Cardiac fibroblast (primary cell): Measurements from ENCODE around the gene PPP1R27.
A peak's percentile ranks its signal among the peaks of the same experiment; 100 is the strongest.

Experiments
- DNase-seq, 2 donors: peaks; one replicate each; pipeline versions ENCODE4 v3.0.0 to v3.0.0-alpha.2; 2010; ENCODE audit warnings: low read depth in 2 of 2
- H3K4me3 ChIP-seq, 2 donors: replicated peaks in 1 of 2; 1 replicate in 1 of 2; 2 replicates in 1 of 2; pipeline ENCODE4 v1.5.1; 2011; ENCODE audit warnings: low read depth in 2 of 2, low read length in 2 of 2, mild to moderate bottlenecking in 2 of 2, moderate library complexity in 1 of 2
- CTCF ChIP-seq: IDR thresholded peaks from one replicate; pipeline ENCODE4 v1.5.1; 2011; ENCODE audit warnings: low read depth, mild to moderate bottlenecking, low read length, inconsistent platforms

PPP1R27 gene

GRCh38 chr17:81831957-81832607, 2.8 kb downstream of the PPP1R27 start:
- peak in 1 of 2 donors; percentile 65 for DNase-seq
- TF ChIP-seq CTCF: no peak

DNA sequence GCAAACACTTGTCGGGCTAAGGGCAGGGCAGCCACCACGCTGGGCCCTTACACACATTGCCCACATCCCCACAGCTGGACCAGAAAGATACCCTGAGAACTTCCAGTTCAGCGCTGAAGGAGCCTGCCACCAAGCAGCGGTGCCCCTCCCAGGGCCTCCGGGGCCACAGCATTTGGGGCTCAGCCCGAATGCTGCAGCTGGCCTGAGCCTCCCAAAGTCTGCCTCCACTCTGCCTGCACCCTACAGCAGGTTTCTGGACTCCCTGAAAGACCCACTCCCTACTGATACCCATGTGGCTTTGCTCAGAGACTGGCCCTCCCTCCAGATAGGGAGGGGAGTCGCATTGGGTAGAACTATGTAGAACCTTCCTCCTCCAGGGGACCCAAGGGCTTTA, 3.3 kb downstream of the PPP1R27 start:
- DNase-seq: no peak
- H3K4me3 ChIP-seq: peak overlapping the region in 1 of 2 donors; percentile 71
- TF ChIP-seq CTCF: no peak

More at GRCh38 chr17:81831957-81832607, 2.8 kb downstream of the PPP1R27 start:
- peak overlapping the region; percentile 71 to 82 for H3K4me3 ChIP-seq

DNA sequence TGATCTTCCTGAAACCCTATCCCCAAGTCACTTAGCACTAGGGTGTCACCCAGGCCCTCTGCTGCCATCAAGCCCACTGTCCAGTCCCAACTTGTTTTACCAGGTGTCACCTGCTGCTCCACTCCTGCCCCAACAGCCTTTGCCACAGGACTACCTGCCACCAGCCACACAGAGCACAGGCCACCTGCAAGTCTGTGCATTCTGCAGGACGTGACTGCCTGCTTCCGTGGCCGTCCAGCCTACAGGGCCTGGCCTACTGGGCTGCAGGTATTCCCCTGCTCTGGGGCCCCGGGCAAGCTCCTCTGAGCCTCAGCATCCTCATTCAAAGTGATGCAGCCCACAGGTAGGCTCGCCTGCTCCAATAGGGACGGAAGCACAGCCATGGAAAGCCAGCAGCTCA, 5.0 kb downstream of the PPP1R27 start:
- DNase-seq: no peak
- no peak overlapping the region for H3K4me3 ChIP-seq
- no peak for TF ChIP-seq CTCF

DNA sequence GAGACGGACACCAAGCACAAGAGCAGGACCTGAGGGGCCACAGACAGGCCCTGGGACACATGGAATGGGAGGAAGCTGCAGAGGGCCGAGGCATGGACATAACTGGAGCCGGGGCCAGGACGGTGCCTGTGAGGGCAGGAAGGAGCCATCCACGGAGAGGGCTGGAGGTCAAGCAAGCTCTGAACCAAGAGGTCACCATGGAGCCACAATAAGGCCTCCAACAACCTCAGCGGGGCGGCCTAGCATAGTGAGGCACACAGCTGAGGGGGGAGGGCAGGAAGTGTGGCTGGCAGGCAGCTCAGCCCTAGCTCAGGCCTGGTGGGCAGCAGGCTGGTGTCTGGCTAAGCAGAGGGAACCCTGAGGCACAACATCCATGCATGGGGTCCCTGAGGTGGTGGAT, 6.2 kb downstream of the PPP1R27 start:
- H3K4me3 ChIP-seq: no peak overlapping the region
- no peak for DNase-seq
- TF ChIP-seq CTCF: no peak

DNA sequence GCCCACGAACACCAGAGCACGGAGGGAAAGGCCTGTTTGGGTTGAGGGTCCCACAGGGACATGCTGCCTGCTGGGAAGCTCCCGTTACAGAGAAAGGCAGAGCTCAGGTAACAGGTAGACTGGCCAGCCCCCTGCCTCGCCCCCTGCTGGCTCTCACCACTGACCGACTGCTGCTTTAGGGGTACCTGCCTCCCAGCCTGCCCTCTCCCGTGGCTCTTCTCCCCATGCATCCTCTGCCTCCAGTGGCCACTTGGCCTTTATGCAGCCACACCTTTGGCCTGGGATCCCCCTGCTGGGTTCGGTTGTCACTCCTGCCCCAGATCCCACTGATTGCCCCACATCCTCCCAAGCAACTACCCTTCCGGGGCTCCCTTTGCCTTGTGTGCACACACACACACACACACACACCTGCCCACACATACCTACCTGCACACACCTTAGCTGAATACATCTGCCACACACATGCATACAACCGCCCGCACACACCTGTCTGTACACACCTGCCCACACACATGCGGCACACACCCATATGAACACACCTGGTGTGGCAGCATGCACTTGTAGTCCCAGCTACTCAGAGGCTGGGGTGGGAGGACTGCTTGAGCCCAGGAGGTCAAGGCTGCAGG, 8.9 kb downstream of the PPP1R27 start:
- TF ChIP-seq CTCF: no peak
- DNase-seq: no peak
- H3K4me3 ChIP-seq: no peak overlapping the region

DNA sequence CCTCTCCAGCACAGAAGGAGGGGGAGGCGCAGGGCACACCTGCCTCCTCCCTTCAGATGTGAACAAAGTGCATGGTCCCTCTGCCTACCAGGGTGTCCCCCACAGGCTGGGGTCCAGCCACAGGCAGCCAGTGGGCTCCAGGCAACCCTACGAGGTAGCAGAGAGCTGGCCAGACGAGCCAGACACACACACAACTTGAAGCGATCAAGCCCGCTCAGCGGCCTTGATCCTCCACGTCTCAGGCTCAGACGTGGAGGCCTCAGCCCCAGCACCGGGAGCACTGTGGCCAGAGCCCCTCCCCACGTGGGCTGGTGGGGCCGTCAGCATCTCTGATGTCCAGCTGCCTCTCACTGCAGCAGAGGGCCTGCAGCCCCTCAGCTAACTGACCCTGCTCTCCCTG, 10.3 kb downstream of the PPP1R27 start:
- TF ChIP-seq CTCF: no peak
- DNase-seq: no peak
- no peak overlapping the region for H3K4me3 ChIP-seq
